HL-60 (cell line): ENCODE measurements around the gene CNTRL.

Experiments
- CTCF ChIP-seq: IDR thresholded peaks from one replicate; pipeline ENCODE4 v1.5.1; 2011; ENCODE audit warnings: low read length, control low read depth, inconsistent platforms; ENCODE audit not compliant: insufficient read depth
- GABPA ChIP-seq: IDR thresholded peaks from 2 replicates; pipeline ENCODE4 v1.6.1; 2012; ENCODE audit warnings: low read depth
- POLR2AphosphoS5 ChIP-seq: IDR thresholded peaks from 2 replicates; pipeline ENCODE4 v1.6.1; 2012; ENCODE audit warnings: low read depth
- SPI1 ChIP-seq: IDR thresholded peaks from 2 replicates; pipeline ENCODE4 v1.6.1; 2012; ENCODE audit warnings: low read depth, mild to moderate bottlenecking, borderline replicate concordance
- TF ChIP-seq, protein P1 (sequence below): IDR thresholded peaks from 2 replicates; pipeline ENCODE4 v1.6.1; 2012; ENCODE audit warnings: low read depth; ENCODE audit not compliant: insufficient replicate concordance

GRCh38 chr9:121053544-121053943, 21.2 kb upstream of the CNTRL start:
- no peak for TF ChIP-seq CTCF
- TF ChIP-seq, protein P1, sequence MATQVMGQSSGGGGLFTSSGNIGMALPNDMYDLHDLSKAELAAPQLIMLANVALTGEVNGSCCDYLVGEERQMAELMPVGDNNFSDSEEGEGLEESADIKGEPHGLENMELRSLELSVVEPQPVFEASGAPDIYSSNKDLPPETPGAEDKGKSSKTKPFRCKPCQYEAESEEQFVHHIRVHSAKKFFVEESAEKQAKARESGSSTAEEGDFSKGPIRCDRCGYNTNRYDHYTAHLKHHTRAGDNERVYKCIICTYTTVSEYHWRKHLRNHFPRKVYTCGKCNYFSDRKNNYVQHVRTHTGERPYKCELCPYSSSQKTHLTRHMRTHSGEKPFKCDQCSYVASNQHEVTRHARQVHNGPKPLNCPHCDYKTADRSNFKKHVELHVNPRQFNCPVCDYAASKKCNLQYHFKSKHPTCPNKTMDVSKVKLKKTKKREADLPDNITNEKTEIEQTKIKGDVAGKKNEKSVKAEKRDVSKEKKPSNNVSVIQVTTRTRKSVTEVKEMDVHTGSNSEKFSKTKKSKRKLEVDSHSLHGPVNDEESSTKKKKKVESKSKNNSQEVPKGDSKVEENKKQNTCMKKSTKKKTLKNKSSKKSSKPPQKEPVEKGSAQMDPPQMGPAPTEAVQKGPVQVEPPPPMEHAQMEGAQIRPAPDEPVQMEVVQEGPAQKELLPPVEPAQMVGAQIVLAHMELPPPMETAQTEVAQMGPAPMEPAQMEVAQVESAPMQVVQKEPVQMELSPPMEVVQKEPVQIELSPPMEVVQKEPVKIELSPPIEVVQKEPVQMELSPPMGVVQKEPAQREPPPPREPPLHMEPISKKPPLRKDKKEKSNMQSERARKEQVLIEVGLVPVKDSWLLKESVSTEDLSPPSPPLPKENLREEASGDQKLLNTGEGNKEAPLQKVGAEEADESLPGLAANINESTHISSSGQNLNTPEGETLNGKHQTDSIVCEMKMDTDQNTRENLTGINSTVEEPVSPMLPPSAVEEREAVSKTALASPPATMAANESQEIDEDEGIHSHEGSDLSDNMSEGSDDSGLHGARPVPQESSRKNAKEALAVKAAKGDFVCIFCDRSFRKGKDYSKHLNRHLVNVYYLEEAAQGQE: no peak
- no peak for TF ChIP-seq POLR2AphosphoS5
- TF ChIP-seq GABPA: no peak
- no peak for TF ChIP-seq SPI1
